H9 (cell line): ENCODE results near the gene PAQR9. TPM values are rescaled to one million over a fixed set of nuclear protein-coding genes. Genes with fewer than 3 reads are reported as not detected.

Experiments used
- DNase-seq: peaks from one replicate; pipeline ENCODE4 v3.0.0-alpha.2; 2017
- H2AFZ ChIP-seq: one replicate; pipeline ENCODE4 v1.6.1; 2013; ENCODE audit warnings: mild to moderate bottlenecking, low read length, control low read depth, moderate library complexity
- H2AK5ac ChIP-seq: 2 replicates; pipeline ENCODE4 v1.6.1; 2013; ENCODE audit warnings: low read length, control low read depth, mixed read lengths; ENCODE audit not compliant: insufficient read length
- H2BK120ac ChIP-seq: one replicate; pipeline ENCODE4 v1.6.1; 2013; ENCODE audit warnings: low read depth, mild to moderate bottlenecking, low read length, control low read depth, inconsistent platforms; ENCODE audit not compliant: poor library complexity, severe bottlenecking
- H2BK12ac ChIP-seq: 2 replicates; pipeline ENCODE4 v1.6.1; 2013; ENCODE audit warnings: low read length, control low read depth, mixed read lengths, low read depth; ENCODE audit not compliant: insufficient read length
- H2BK15ac ChIP-seq: 2 replicates; pipeline ENCODE4 v1.6.1; 2013; ENCODE audit warnings: low read depth, low read length, control low read depth
- H2BK20ac ChIP-seq: one replicate; pipeline ENCODE4 v1.6.1; 2013; ENCODE audit warnings: low read depth, mild to moderate bottlenecking, low read length, control low read depth, inconsistent platforms; ENCODE audit not compliant: poor library complexity, severe bottlenecking
- H2BK5ac ChIP-seq: 2 replicates; pipeline ENCODE4 v1.6.1; 2013; ENCODE audit warnings: low read length, control low read depth, mixed read lengths; ENCODE audit not compliant: insufficient read length
- H3K14ac ChIP-seq: 2 replicates; pipeline ENCODE4 v1.6.1; 2013; ENCODE audit warnings: low read length, control low read depth; ENCODE audit not compliant: insufficient read depth
- H3K18ac ChIP-seq: 2 replicates; pipeline ENCODE4 v1.6.1; 2013; ENCODE audit warnings: low read depth, mild to moderate bottlenecking, mixed read lengths, low read length, control low read depth; ENCODE audit not compliant: insufficient read length
- H3K23ac ChIP-seq: 2 replicates; pipeline ENCODE4 v1.6.1; 2013; ENCODE audit warnings: low read length, control low read depth, mixed read lengths, low read depth; ENCODE audit not compliant: insufficient read length
- H3K23me2 ChIP-seq: 2 replicates; pipeline ENCODE4 v1.6.1; 2013; ENCODE audit warnings: low read depth, mild to moderate bottlenecking, mixed read lengths, low read length, control low read depth; ENCODE audit not compliant: insufficient read length, poor library complexity, severe bottlenecking
- H3K27ac ChIP-seq: 2 replicates; pipeline ENCODE4 v1.5.1; 2013; ENCODE audit warnings: low read length, control low read depth, mixed read lengths, low read depth; ENCODE audit not compliant: insufficient read length
- H3K27me3 ChIP-seq: 2 replicates; pipeline ENCODE4 v1.6.1; 2013; ENCODE audit warnings: low read length, control low read depth, inconsistent platforms; ENCODE audit not compliant: insufficient read depth
- H3K4ac ChIP-seq: 2 replicates; pipeline ENCODE4 v1.6.1; 2013; ENCODE audit warnings: low read depth, mild to moderate bottlenecking, control low read depth, inconsistent platforms, low read length, moderate library complexity
- H3K4me1 ChIP-seq: 2 replicates; pipeline ENCODE4 v1.6.1; 2013; ENCODE audit warnings: low read length, control low read depth, inconsistent platforms; ENCODE audit not compliant: insufficient read depth
- H3K4me2 ChIP-seq: 2 replicates; pipeline ENCODE4 v1.6.1; 2013; ENCODE audit warnings: low read length, control low read depth, mixed read lengths; ENCODE audit not compliant: insufficient read length, insufficient read depth
- H3K56ac ChIP-seq: 2 replicates; pipeline ENCODE4 v1.6.1; 2013; ENCODE audit warnings: low read depth, mild to moderate bottlenecking, mixed read lengths, low read length, control low read depth; ENCODE audit not compliant: insufficient read length
- H3K79me1 ChIP-seq: 2 replicates; pipeline ENCODE4 v1.6.1; 2013; ENCODE audit warnings: low read depth, mild to moderate bottlenecking, moderate library complexity, low read length, control low read depth, inconsistent platforms; ENCODE audit not compliant: insufficient read depth, poor library complexity, severe bottlenecking
- H3K79me2 ChIP-seq: 2 replicates; pipeline ENCODE4 v1.6.1; 2013; ENCODE audit warnings: low read length, control low read depth, inconsistent platforms; ENCODE audit not compliant: insufficient read depth
- H3K9ac ChIP-seq: 2 replicates; pipeline ENCODE4 v1.6.1; 2013; ENCODE audit warnings: low read length, control low read depth, mixed read lengths; ENCODE audit not compliant: insufficient read length; ENCODE audit errors: extremely low read depth
- H3K9me3 ChIP-seq: one replicate; pipeline ENCODE4 v1.6.1; 2013; ENCODE audit warnings: low read depth, low read length, inconsistent platforms; ENCODE audit not compliant: control insufficient read depth
- H3T11ph ChIP-seq: one replicate; pipeline ENCODE4 v1.6.1; 2013; ENCODE audit warnings: mild to moderate bottlenecking, low read length, control low read depth, inconsistent platforms
- H4K20me1 ChIP-seq: one replicate; pipeline ENCODE4 v1.6.1; 2013; ENCODE audit not compliant: control insufficient read depth, insufficient read length, insufficient read depth
- H4K5ac ChIP-seq: 2 replicates; pipeline ENCODE4 v1.6.1; 2013; ENCODE audit warnings: low read depth, mild to moderate bottlenecking, mixed read lengths, low read length, control low read depth; ENCODE audit not compliant: insufficient read length
- H4K8ac ChIP-seq: replicated peaks from 2 replicates; pipeline ENCODE4 v1.6.1; 2013; ENCODE audit warnings: low read length, control low read depth, mixed read lengths, low read depth; ENCODE audit not compliant: insufficient read length
- H4K91ac ChIP-seq: 2 replicates; pipeline ENCODE4 v1.6.1; 2013; ENCODE audit warnings: low read depth, mild to moderate bottlenecking, moderate library complexity, mixed read lengths, low read length, control low read depth; ENCODE audit not compliant: insufficient read length
- H3K27ac Mint-ChIP-seq, 3 experiments: 2 replicates in 2 of 3; 3 replicates in 1 of 3; pipeline ENCODE4 v1.8.0; 2020 to 2021; ENCODE audit warnings: mixed read lengths in 3 of 3, mild to moderate bottlenecking in 1 of 3, moderate library complexity in 1 of 3
- H3K27me3 Mint-ChIP-seq: 2 replicates; pipeline ENCODE4 v1.8.0; 2021; ENCODE audit warnings: low read depth, mild to moderate bottlenecking, moderate library complexity, mixed read lengths
- H3K36me3 Mint-ChIP-seq, 3 experiments: 2 replicates in 2 of 3; 3 replicates in 1 of 3; pipeline ENCODE4 v1.8.0; 2020 to 2021; ENCODE audit warnings: low read depth in 3 of 3, mixed read lengths in 3 of 3; ENCODE audit not compliant: insufficient read depth in 1 of 3
- H3K4me1 Mint-ChIP-seq, 2 experiments: 2 replicates each; pipeline ENCODE4 v1.8.0; 2020; ENCODE audit warnings: mixed read lengths in 2 of 2
- H3K4me3 Mint-ChIP-seq, 2 experiments: 2 replicates in 1 of 2; 3 replicates in 1 of 2; pipeline ENCODE4 v1.8.0; 2020 to 2021; ENCODE audit warnings: mild to moderate bottlenecking in 2 of 2, mixed read lengths in 2 of 2, moderate library complexity in 1 of 2
- H3K9me3 Mint-ChIP-seq, 2 experiments: 2 replicates in 1 of 2; 3 replicates in 1 of 2; pipeline ENCODE4 v1.8.0; 2020; ENCODE audit warnings: mild to moderate bottlenecking in 2 of 2, mixed read lengths in 2 of 2, moderate library complexity in 1 of 2
- CTCF ChIP-seq: fragments of 200-600 bp; sonication (generic); conservative IDR thresholded peaks from 3 replicates; pipeline ENCODE4 v1.8.0; 2021; ENCODE audit warnings: antibody characterized with exemption, mild to moderate bottlenecking
- WGBS: extraction: QIAGEN DNeasy Blood & Tissue Kit; methylation state at CpG from one replicate; pipeline ENCODE4 v1.1.7; 2013; ENCODE audit warnings: missing lambda C conversion rate, low lambda C conversion rate, mixed read lengths; ENCODE audit not compliant: insufficient read length; ENCODE audit errors: extremely low coverage; 5-methylcytosine and 5-hydroxymethylcytosine counted together
- total RNA-seq: library from RNA; stranded (reverse); gene quantifications from 2 replicates; pipeline ENCODE4 v1.2.1, GENCODE V29; 2021

PAQR9 gene
- total RNA-seq, 1 experiment from 2014 or later, result 2.3 TPM

- no peak for TF ChIP-seq CTCF
- H2AFZ ChIP-seq, result no peak overlapping the region
- H3K23ac ChIP-seq, result no peak overlapping the region
- no peak overlapping the region for H3K4ac ChIP-seq
- no peak overlapping the region for H3K4me3 Mint-ChIP-seq
- peaks cover 2 to 6% of the 10 kb centered on the region in 2 experiments; a peak in 2 of 5 replicates for H3K9me3 Mint-ChIP-seq
- H3K79me2 ChIP-seq, result no peaks in the 10 kb centered on the region
- no peak overlapping the region for H3K4me2 ChIP-seq
- no peak overlapping the region for H2BK120ac ChIP-seq
- no peak overlapping the region for H2BK5ac ChIP-seq
- H3K27me3 Mint-ChIP-seq, result peaks cover 32% of the 10 kb centered on the region
- no peak overlapping the region for H3K27ac ChIP-seq
- WGBS, result no CpG with 5 or more reads among the region's 6 CpGs
- no peaks in the 10 kb centered on the region for H3K79me1 ChIP-seq
- no peak overlapping the region for H3K27ac Mint-ChIP-seq
- H3K9ac ChIP-seq, result no peak overlapping the region
- no peak overlapping the region for H3T11ph ChIP-seq
- H4K5ac ChIP-seq, result no peak overlapping the region
- H2AK5ac ChIP-seq, result no peak overlapping the region
- DNase-seq, result no peak
- no peak overlapping the region for H2BK12ac ChIP-seq
- H3K4me1 Mint-ChIP-seq, result peaks cover 19 to 20% of the 10 kb centered on the region in 2 experiments
- no peak overlapping the region for H4K8ac ChIP-seq
- H3K23me2 ChIP-seq, result peaks cover 4% of the 10 kb centered on the region
- H3K18ac ChIP-seq, result no peak overlapping the region
- peaks cover 7% of the 10 kb centered on the region; the same call in 1 of the 2 replicates for H3K27me3 ChIP-seq
- H3K36me3 Mint-ChIP-seq, result peaks cover 2 to 8% (median 7%) of the 10 kb centered on the region in 3 experiments; a peak in 5 of 7 replicates
- no peak overlapping the region for H3K56ac ChIP-seq
- H4K20me1 ChIP-seq, result no peaks in the 10 kb centered on the region
- no peak overlapping the region for H4K91ac ChIP-seq
- no peak overlapping the region for H2BK20ac ChIP-seq
- no peak overlapping the region for H3K14ac ChIP-seq
- H3K9me3 ChIP-seq, result no peaks in the 10 kb centered on the region
- no peaks in the 10 kb centered on the region for H3K4me1 ChIP-seq
- H2BK15ac ChIP-seq, result no peak overlapping the region
Observed at GRCh38 chr3:142958707-142959106, 4.8 kb downstream of the PAQR9 start.
